HG03097 (cell line): Measurements from ENCODE around the gene ACOT4.
"Not testable (repeated sequence)": the region's sequence is repeated elsewhere in the genome, so short reads cannot be mapped to it uniquely, and the experiment has no call there.

Source experiments
- ATAC-seq: cut with Tn5 transposase; IDR thresholded peaks from one replicate; pipeline ENCODE4 v1.9.1; 2021; ENCODE audit not compliant: unreplicated experiment, low FRiP score

ACOT4 gene

GRCh38 chr14:73574251-73574650 lies 17.4 kb upstream of the ACOT4 start:
- ATAC-seq: not testable (repeated sequence)

DNA sequence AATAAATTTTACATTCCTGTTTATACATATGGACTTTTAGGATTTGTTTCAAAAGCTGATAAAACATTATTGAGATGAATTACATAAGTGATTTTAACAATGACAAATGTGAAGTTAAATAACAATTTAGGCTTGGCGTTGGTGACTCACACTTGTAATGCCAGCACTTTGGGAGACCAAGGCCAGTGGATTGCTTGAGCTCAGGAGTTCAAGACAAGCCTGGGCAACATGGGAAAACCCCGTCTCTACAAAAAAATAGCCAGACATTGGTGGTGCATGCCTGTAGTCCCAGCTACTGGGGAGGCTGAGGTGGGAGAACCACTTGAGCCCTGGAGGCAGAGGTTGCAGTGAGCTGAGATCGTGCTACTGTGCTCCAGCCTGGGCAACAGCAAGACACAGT lies 15.3 kb upstream of the ACOT4 start:
- ATAC-seq: no peak

- not testable (repeated sequence) for ATAC-seq
These were observed 14.5 kb upstream of the ACOT4 start for GRCh38 chr14:73577214-73577613.

DNA sequence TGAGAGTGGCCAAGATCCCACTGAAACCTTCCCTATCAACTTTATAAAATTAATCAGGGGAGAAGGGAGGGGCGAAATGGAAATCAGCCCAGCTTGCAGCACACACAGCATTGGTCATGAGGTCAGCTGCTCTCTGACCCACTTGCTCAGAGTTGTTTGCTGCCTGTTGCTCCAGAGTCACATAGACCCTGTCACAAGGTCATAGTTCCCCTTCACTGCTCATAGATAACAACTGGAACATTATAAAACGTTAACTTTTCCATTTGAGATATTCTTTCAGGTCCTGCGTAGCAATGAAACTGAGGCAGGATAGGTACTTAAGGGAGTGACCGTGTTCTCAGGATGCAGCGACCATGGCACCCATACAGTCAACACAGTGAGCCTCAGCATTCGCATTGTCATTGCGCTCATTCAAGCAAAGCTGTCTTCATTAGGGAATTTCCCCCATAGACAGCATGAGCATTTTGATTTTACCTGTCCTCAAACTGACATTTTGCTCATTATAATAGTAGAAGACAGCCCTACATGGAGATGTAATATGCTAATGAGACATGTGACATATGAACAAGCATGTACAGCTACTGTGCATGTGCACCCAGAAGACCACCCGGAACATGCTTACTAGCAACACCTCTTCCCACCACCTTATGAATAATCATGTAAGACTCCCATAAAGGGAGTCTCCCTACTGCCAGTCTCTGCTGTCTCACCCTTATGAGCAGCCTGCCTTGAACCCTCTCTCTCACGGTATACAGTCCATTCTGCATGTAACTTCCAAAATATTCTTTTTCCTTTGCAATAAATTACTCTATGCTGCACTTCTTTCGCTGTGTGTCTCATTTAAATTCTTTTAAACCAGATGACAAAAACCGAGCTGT lies 9.3 kb upstream of the ACOT4 start:
- not testable (repeated sequence) for ATAC-seq

- ATAC-seq: no peak
These were observed 3.0 kb upstream of the ACOT4 start for GRCh38 chr14:73588695-73589094.

DNA sequence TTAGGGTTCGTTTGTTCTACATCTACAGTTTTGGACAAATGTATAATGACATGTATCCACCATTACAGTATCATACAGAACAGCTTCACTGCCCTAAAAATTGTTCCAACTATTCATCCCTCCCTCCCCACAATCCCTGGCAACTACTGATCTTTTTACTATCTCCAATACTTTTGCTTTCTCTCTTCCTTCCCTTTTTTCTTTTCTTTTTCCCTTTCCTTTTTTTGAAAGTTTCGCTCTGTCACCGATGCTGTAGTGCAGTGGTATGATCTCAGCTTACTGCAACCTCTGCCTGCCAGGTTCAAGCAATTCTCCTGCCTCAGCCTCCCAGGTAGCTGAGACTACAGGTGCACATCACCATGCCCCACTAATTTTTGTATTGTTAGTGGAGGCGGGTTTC lies 2.6 kb upstream of the ACOT4 start:
- ATAC-seq: no peak

DNA sequence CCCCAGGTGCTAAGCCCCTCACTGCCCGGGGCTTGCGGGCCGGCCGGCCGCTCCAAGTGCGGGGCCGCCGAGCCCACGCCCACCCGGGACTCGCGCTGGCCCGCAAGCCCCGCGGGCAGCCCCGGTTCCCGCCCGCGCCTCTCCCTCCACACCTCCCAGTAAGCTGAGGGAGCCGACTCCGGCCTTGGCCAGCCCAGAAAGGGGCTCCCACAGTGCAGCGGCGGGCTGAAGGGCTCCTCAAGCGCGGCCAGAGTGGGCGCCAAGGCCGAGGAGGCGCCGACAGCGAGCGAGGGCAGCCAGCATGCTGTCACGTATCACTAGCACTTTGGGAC lies 1.0 kb upstream of the ACOT4 start:
- ATAC-seq: not testable (repeated sequence)

DNA sequence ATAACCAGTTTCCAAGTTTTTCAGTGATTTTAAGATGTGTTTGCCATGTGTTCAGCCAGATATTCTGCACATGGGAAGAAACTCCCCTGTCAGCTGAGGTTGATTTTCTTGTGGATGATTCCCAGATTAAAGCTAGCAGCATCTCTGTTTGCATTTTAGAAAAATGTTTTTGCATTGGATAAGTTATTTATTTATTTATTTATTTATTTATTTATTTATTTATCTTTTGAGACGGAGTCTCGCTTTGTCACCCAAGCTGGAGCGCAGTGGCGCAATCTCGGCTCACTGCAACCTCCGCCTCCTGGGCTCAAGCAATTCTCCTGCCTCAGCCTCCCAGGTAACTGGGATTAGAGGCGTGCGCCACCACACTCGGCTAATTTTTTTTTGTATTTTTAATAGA lies 2.8 kb downstream of the ACOT4 start:
- no peak for ATAC-seq

DNA sequence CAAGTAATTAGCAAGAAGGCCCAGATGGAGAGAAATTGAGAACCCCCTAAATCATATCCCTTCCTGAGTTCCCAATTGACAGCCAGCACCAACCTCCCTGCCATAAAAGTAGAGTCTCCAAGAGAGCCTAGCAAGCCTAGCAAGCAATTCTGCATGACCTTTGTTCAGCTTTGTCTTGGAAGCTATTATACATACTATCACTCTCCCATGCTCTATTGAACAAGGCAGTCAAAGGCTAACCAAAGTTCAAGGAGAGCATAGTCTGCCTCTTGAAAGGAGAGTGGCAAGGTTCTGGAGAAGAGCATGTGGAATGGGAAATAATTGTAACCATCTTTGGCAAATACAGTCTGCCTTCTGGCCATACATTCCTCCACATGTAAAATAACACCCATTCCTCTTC lies 7.8 kb downstream of the ACOT4 start:
- ATAC-seq: no peak

- no peak for ATAC-seq
These were observed 11.3 kb downstream of the ACOT4 start for GRCh38 chr14:73602994-73603393.

GRCh38 chr14:73606271-73606670 lies 14.6 kb downstream of the ACOT4 start:
- ATAC-seq: no peak

DNA sequence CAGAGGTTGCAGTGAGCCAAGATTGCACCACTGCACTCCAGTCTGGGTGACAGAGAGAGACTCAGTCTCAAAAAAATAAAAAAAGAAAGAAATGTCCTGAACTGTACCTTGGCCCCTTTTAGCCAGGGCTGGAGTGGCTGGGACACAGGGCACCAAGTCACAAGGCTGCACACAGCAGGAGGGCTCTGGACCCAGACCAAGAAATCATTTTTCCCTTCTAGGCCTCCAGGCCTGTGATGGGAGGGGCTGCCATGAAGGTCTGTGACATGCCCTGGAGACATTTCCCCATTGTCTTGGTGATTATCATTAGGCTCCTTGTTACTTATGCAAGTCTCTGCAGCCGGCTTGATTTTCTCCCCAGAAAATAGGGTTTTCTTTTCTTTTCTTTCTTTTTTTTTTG lies 15.6 kb downstream of the ACOT4 start:
- ATAC-seq: no peak

DNA sequence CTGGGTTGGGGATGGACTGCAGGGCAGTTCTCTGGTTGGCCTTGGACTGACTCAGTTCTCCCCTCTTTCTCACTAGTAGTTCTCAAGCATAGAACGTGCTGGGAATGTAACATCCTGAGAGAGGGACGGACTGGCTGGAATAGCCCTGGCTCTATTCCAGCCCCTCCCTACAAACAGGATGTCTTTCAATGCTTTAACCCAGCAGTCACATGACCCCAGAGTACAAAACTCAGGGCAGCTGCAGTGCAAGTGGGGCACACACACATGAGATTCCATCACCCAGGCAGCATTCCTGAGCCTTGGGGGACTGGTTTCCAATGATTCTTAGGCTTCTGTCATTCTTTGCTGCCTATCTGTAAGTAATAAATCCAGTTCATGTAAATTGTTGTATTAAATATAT lies 19.0 kb downstream of the ACOT4 start:
- no peak for ATAC-seq

DNA sequence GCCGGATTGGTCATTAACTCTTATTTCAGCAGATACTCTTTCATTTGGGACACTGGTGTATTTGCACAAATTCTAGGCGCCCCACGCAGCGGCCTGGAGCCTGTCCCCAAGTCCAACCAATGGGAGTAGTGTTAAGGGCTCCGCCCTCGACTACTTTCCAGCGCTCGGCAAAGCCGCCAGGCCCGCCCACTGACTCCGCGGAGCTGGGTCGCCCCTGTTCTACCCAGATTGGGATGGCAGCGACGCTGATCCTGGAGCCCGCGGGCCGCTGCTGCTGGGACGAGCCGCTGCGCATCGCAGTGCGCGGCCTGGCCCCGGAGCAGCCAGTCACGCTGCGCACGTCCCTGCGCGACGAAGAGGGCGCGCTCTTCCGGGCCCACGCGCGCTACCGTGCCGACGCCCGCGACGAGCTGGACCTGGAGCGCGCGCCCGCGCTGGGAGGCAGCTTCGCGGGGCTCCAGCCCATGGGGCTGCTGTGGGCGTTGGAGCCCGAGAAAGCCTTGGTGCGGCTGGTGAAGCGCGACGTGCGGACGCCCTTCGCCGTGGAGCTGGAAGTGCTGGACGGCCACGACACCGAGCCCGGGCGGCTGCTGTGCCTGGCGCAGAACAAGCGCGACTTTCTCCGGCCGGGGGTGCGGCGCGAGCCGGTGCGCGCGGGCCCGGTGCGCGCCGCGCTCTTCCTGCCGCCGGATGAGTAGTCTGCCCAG lies 20.8 kb downstream of the ACOT4 start, which contains the start of gene ACOT6:
Gene ACOT6, plus strand, starts transcription at position 179 of the 707 bp plus-strand sequence. Its CDS starts 55 bp downstream, at position 234.
- ATAC-seq: no peak

GRCh38 chr14:73613046-73613383 lies 21.3 kb downstream of the ACOT4 start:
- ATAC-seq: no peak

DNA sequence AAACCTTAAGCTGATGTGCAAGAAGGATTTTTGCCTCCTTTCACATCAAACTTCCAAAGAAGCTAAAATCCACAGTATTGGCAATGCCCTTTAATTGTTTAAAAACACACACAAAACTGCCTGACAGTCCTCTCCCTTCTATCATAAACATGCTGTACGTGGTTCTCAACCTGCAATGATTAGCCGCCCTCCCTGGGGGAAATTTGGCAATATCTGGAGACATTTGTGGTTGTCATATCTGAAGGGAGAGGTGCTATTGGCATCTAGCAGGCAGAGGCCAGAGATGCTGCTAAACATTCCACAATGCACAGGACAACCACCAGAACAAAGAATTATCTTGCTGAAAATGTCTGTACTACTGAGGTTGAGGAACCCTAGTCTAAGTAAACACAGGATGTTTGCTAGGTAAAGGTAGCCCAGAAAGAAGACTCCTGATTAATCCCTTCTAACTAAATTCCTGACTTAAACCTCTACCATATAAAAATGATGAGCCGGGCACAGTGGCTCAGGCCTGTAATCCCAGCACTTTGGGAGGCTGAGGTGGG lies 21.8 kb downstream of the ACOT4 start:
- no peak for ATAC-seq

DNA sequence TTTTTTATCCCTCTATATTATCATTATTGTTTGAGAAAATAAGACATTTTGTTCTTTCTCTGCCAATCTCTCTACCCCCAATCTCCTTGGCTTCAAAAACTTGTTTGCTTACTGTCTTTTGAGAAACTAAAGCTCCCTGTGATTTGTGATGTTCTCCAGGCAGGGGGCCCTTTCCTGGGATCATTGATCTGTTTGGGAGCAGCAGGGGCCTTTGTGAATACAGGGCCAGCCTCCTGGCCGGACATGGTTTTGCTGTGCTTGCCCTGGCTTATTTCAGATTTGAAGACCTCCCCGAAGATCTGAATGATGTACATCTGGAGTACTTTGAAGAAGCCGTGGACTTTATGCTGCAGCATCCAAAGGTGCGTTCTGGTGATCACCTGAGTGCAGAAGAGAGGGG lies 25.2 kb downstream of the ACOT4 start:
- no peak for ATAC-seq

DNA sequence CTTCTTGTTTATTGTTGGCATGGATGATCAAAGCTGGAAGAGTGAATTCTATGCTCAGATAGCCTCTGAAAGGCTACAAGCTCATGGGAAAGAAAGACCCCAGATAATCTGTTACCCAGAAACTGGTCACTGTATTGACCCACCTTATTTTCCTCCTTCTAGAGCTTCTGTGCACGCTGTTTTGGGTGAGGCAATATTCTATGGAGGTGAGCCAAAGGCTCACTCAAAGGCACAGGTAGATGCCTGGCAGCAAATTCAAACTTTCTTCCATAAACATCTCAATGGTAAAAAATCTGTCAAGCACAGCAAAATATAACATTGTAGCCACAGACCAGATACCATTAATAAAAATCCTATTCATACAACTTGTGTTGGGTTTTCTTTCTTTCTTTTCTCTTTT lies 27.9 kb downstream of the ACOT4 start:
- no peak for ATAC-seq

DNA sequence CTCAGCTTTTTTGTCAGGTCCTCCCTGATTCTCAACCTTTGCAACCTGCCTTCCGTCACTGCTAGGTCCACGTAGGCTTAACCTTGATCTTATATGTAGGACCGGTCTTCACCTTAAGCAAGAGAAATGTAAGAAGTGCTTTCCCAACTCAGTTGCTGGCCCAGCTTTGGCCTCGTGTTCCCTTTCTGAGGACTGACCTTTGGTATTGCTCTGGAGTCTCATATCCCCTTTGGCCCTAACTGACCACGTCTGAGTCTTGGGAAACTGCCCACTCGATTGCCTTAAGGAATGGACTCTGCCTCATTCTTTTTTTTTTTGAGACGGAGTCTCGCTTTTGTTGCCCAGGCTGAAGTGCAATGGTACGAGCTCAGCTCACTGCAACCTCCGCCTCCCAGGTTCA lies 28.6 kb downstream of the ACOT4 start:
- no peak for ATAC-seq

DNA sequence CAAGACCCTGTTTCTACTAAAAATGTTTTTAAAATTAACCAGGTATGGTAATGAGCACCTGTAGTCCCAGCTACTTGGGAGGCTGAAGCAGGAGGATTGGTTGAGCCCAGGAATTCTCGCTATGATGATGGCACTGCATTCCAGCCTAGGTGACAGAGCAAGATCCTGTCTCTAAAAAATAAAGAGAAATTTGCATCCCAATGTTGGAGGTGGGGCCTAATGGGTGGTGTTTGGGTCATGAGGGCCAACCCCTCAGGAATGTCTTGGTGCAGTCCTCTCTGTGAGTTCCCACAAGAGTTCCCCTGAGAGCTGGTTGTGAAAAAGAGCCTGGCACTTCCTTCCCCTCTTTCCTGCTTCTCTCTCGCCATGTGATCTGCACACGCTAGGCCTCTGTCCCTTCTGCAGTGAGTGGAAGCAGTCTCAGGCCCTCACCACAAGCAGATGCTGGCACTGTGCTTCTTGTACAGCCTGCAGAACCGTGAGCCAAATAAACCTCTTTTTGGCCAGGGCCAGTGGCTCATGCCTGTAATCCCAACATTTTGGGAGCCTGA lies 31.9 kb downstream of the ACOT4 start:
- ATAC-seq: no peak

- no peak for ATAC-seq
These were observed 34.0 kb downstream of the ACOT4 start for GRCh38 chr14:73625706-73626105.

- no peak for ATAC-seq
These were observed 35.5 kb downstream of the ACOT4 start for GRCh38 chr14:73627151-73627558.
